Left lung (tissue), 10 donors: ENCODE measurements around the gene TFCP2L1. TPM values are rescaled to one million over a fixed set of nuclear protein-coding genes. Genes with fewer than 3 reads are reported as not detected.
"Not testable (repeated sequence)": the region's sequence is repeated elsewhere in the genome, so short reads cannot be mapped to it uniquely, and the experiment has no call there.

Source experiments
- ATAC-seq: fragments of 200-7000 bp; cut with Tn5 transposase; one replicate; pipeline ENCODE4 v1.9.1; 2020; ENCODE audit warnings: moderate library complexity
- DNase-seq, 4 donors: peaks; one replicate each; pipeline ENCODE4 v3.0.0-alpha.2; 2013 to 2020
- H3K27ac ChIP-seq, 2 donors: fragments of 200-600 bp; sonication (generic) in 1 of 2; one replicate each; pipeline versions ENCODE4 v1.5.0 to v1.8.0; 2020 to 2021
- H3K27me3 ChIP-seq, 2 donors: fragments of 200-600 bp; sonication (generic) in 1 of 2; one replicate each; pipeline versions ENCODE4 v1.5.0 to v1.8.0; 2020 to 2021
- H3K36me3 ChIP-seq, 2 donors: fragments of 200-600 bp; sonication (generic) in 1 of 2; one replicate each; pipeline versions ENCODE4 v1.5.0 to v1.8.0; 2020 to 2021
- H3K4me1 ChIP-seq, 2 donors: fragments of 200-600 bp; one replicate each; pipeline ENCODE4 v1.8.0; 2021
- H3K4me3 ChIP-seq, 2 donors: fragments of 200-600 bp; sonication (generic) in 1 of 2; one replicate each; pipeline versions ENCODE4 v1.5.0 to v1.8.0; 2020 to 2021; ENCODE audit warnings: mild to moderate bottlenecking in 1 of 2
- H3K9me3 ChIP-seq, 2 donors: fragments of 200-600 bp; sonication (generic) in 1 of 2; one replicate each; pipeline versions ENCODE4 v1.5.0 to v1.8.0; 2020 to 2021
- intact Hi-C, 2 donors: fragments of 100-400 bp; cut with DNase I; formaldehyde crosslinking; loops; one replicate each; pipeline versions ENCODE4 v1.11.2 to v1.14.2; 2022
- polyA plus RNA-seq, 6 donors: library from polyadenylated mRNA; unstranded; fragments of 120-200 nt; gene quantifications; one replicate each; pipeline ENCODE4 v1.2.1, GENCODE V29; 2013; ENCODE audit not compliant: insufficient read length in 6 of 6
- total RNA-seq, 2 donors: library from RNA; stranded (reverse); fragmentation: NEBNext Ultra II Directional; extraction: Animal tissue kit (Norgen Biotek cat#: 25700); gene quantifications; one replicate each; pipeline ENCODE4 v1.2.1, GENCODE V29; 2021
- TF ChIP-seq, protein P1 (sequence below), 2 donors: fragments of 200-600 bp; sonication (generic) in 1 of 2; IDR thresholded peaks; one replicate each; pipeline versions ENCODE4 v1.5.0 to v1.8.0; 2021; ENCODE audit warnings: antibody characterized with exemption in 2 of 2
- donor health status: DM: no; HTN: yes; CAD: no.
- donor health status: DM: no; HTN: no; CAD: no.

The TFCP2L1 gene
- total and polyA plus RNA-seq, 8 donors, result 3.5 to 32.5 (median 4.6) TPM

GRCh38 chr2:121319941-121320340, 34.9 kb upstream of the TFCP2L1 start:
- ATAC-seq (no peak), DNase-seq (no peak)

GRCh38 chr2:121316986-121317385, 32.0 kb upstream of the TFCP2L1 start:
- DNase-seq (no peak), ATAC-seq (no peak)
- intact Hi-C loops, result no loop called here
- TF ChIP-seq, protein P1, sequence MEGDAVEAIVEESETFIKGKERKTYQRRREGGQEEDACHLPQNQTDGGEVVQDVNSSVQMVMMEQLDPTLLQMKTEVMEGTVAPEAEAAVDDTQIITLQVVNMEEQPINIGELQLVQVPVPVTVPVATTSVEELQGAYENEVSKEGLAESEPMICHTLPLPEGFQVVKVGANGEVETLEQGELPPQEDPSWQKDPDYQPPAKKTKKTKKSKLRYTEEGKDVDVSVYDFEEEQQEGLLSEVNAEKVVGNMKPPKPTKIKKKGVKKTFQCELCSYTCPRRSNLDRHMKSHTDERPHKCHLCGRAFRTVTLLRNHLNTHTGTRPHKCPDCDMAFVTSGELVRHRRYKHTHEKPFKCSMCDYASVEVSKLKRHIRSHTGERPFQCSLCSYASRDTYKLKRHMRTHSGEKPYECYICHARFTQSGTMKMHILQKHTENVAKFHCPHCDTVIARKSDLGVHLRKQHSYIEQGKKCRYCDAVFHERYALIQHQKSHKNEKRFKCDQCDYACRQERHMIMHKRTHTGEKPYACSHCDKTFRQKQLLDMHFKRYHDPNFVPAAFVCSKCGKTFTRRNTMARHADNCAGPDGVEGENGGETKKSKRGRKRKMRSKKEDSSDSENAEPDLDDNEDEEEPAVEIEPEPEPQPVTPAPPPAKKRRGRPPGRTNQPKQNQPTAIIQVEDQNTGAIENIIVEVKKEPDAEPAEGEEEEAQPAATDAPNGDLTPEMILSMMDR (IDR thresholded peaks at IDR 0.05), result no peak
- no peaks in the 10 kb centered on the region for H3K4me1 ChIP-seq
- H3K27ac ChIP-seq, result no peak overlapping the region
- H3K36me3 ChIP-seq, result no peaks in the 10 kb centered on the region
- H3K4me3 ChIP-seq, result no peak overlapping the region
- H3K9me3 ChIP-seq, result no peaks in the 10 kb centered on the region
- no peaks in the 10 kb centered on the region for H3K27me3 ChIP-seq

More at GRCh38 chr2:121319941-121320340, 34.9 kb upstream of the TFCP2L1 start:
- H3K27me3 ChIP-seq, result no peaks in the 10 kb centered on the region
- TF ChIP-seq, protein P1 (IDR thresholded peaks at IDR 0.05), result no peak
- H3K27ac ChIP-seq, result no peak overlapping the region
- H3K9me3 ChIP-seq, result no peaks in the 10 kb centered on the region
- no peaks in the 10 kb centered on the region for H3K4me1 ChIP-seq
- no peak overlapping the region for H3K4me3 ChIP-seq
- H3K36me3 ChIP-seq, result no peaks in the 10 kb centered on the region
- intact Hi-C loops, result no loop called here

DNA sequence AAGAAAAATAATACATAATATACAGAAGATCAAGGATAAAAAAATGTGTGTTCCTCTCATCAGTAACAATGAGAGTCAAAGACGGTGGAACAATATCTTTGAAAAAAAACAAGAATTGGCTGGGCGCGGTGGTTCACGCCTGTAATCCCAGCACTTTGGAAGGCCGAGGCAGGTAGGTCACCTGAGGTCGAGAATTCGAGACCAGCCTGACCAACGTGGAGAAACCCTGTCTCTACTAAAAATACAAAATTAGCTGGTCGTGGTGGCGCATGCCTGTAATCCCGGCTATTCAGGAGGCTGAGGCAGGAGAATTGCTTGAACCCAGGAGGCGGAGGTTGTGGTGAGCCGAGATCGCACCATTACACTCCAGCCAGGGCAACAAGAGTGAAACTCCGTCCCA, 28.7 kb upstream of the TFCP2L1 start:
- H3K27ac ChIP-seq, H3K27me3 ChIP-seq, H3K9me3 ChIP-seq, H3K36me3 ChIP-seq, ATAC-seq, intact Hi-C loops, H3K4me1 ChIP-seq, H3K4me3 ChIP-seq, DNase-seq: not testable (repeated sequence)

- Histone ChIP-seq H3K4me1 (no peaks in the 10 kb centered on the region), H3K9me3 (no peaks in the 10 kb centered on the region), H3K27ac (no peak overlapping the region), H3K4me3 (no peak overlapping the region), H3K36me3 (no peaks in the 10 kb centered on the region), H3K27me3 (peaks cover 0 to 11% of the 10 kb centered on the region in 2 donors)
- DNase-seq, result no peak
- TF ChIP-seq, protein P1 (IDR thresholded peaks at IDR 0.05), result no peak
- peak; percentile 23 for ATAC-seq
- intact Hi-C loops, result no loop called here
Measured at GRCh38 chr2:121309801-121310200, 24.8 kb upstream of the TFCP2L1 start.

GRCh38 chr2:121309323-121309722, 24.3 kb upstream of the TFCP2L1 start:
- Histone ChIP-seq H3K4me1 (no peaks in the 10 kb centered on the region), H3K4me3 (no peak overlapping the region), H3K27ac (no peak overlapping the region), H3K27me3 (peaks cover 0 to 11% of the 10 kb centered on the region in 2 donors), H3K36me3 (no peaks in the 10 kb centered on the region), H3K9me3 (no peaks in the 10 kb centered on the region)
- TF ChIP-seq, protein P1 (IDR thresholded peaks at IDR 0.05), result no peak
- DNase-seq (no peak), ATAC-seq (no peak)
- intact Hi-C loops, result no loop called here

DNA sequence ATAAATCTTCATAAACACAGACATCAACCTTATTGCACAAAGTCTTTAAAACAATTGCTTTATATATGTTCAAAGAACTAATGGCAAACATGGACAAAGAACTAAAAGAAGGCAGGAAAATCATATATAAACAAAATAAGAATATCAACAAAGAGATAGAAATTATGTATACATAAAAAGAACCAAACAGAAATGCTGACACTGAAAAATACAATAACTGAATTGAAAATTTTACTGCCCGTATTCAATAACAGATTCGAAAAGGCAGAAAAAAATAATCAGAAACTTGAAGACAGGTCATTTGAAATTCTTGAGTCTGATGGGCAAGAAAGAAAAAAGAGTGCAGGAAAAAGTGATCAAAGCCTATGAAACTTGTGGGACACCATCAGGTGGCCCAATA, 22.0 kb upstream of the TFCP2L1 start:
- TF ChIP-seq, protein P1 (IDR thresholded peaks at IDR 0.05), result no peak
- intact Hi-C loops, result no loop called here
- H3K4me3 ChIP-seq, result no peak overlapping the region
- H3K36me3 ChIP-seq, result no peaks in the 10 kb centered on the region
- H3K27me3 ChIP-seq, result peaks cover 0 to 11% of the 10 kb centered on the region in 2 donors
- no peaks in the 10 kb centered on the region for H3K9me3 ChIP-seq
- no peak overlapping the region for H3K27ac ChIP-seq
- H3K4me1 ChIP-seq, result peaks cover 0 to 5% of the 10 kb centered on the region in 2 donors
- DNase-seq (no peak), ATAC-seq (no peak)
